ENCODE data around the gene GRB10.
"Not testable (repeated sequence)": the region's sequence is repeated elsewhere in the genome, so short reads cannot be mapped to it uniquely, and the experiment has no call there.

DNA sequence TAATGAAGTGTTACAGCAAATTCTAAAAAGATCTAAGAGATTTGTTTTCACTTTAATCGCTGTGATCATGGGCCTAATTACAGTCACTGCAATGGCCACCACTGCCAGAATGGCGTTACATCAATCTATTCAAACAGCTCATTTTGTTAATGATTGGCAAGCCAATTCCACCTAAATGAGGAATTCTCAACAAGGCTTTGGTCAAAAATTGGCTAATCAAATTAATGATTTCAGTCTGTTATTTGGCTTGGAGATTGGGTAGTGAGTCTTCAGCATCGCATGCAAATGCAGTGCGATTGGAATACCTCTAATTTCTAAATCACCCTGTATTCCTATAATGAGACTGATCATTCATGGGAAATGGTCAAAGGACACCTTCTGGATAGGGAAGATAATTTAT is 200.4 kb downstream of the GRB10 start:
- TF ChIP-seq POLR2A, POLR2AphosphoS5 (IDR thresholded peaks at IDR 0.05): not testable (repeated sequence)
- TF ChIP-seq, protein P1, sequence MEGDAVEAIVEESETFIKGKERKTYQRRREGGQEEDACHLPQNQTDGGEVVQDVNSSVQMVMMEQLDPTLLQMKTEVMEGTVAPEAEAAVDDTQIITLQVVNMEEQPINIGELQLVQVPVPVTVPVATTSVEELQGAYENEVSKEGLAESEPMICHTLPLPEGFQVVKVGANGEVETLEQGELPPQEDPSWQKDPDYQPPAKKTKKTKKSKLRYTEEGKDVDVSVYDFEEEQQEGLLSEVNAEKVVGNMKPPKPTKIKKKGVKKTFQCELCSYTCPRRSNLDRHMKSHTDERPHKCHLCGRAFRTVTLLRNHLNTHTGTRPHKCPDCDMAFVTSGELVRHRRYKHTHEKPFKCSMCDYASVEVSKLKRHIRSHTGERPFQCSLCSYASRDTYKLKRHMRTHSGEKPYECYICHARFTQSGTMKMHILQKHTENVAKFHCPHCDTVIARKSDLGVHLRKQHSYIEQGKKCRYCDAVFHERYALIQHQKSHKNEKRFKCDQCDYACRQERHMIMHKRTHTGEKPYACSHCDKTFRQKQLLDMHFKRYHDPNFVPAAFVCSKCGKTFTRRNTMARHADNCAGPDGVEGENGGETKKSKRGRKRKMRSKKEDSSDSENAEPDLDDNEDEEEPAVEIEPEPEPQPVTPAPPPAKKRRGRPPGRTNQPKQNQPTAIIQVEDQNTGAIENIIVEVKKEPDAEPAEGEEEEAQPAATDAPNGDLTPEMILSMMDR (IDR thresholded peaks at IDR 0.05), result not testable (repeated sequence)
